Mucosa of gallbladder (tissue), 1 donor: ENCODE results near the gene AAK1. TPM values are rescaled to one million over a fixed set of nuclear protein-coding genes. Genes with fewer than 3 reads are reported as not detected.
"Not testable (repeated sequence)": the region's sequence is repeated elsewhere in the genome, so short reads cannot be mapped to it uniquely, and the experiment has no call there.

Experiments used
- DNase-seq: peaks from one replicate; pipeline ENCODE4 v3.0.0-alpha.2; 2020; ENCODE audit warnings: low spot score
- total RNA-seq: library from RNA; stranded (reverse); gene quantifications from one replicate; pipeline ENCODE4 v1.2.1, GENCODE V29; 2021
- donor health status: DM: no; HTN: no; CAD: no.

Gene AAK1
- total RNA-seq, 1 donor from 2014 or later: 83.4 TPM

DNA sequence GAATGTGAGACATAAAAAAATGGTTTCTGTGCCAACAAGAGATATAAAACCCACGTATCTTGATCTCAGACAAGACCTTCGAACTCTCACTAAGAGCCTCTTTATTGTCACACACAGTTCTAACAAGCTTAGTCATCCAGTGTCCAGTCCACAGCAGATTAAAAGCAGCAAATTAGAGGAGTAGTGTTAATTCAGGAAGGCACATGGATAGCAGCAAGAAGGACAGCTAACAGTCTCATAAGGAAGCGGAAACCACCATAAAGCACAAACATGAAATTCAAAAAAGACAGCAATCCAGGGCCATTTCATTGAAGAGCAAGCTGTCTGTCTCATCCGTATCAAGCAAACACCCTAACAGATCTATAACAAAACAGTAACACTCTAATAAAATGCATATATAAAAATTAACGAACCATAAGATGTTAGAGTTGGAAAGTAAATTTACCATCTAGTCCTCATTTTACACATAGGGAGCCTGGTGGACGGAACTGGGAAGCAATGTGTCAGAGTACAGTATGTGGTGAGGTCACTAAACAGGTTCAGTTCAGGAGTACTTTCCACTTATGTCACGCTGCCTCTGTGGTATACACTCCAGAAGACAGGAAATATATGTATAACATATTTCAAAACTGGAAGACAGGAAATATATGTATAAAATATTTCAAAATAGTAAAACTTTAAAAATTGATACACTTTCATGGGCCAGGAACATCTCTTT, 18.3 kb downstream of the AAK1 start:
- no peak for DNase-seq

DNA sequence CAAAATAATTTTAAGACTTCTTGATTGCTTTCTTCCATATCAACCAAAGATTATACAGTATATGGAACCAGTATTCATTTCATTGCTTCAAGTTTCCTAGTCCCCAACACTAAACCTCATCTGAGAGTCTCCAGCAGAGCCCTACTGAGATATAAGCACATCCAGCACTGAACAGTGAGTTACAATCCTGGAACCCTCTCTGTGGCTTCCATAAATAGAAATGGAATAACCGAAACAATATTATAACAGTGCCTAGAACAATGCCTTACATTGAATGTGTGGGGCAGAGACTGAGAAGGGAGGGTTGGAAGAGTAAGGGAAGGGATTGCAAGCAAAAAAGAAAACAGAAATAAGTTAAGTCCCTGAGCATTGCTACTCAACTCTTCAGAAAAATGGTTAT, 18.9 kb downstream of the AAK1 start:
- DNase-seq: no peak

DNA sequence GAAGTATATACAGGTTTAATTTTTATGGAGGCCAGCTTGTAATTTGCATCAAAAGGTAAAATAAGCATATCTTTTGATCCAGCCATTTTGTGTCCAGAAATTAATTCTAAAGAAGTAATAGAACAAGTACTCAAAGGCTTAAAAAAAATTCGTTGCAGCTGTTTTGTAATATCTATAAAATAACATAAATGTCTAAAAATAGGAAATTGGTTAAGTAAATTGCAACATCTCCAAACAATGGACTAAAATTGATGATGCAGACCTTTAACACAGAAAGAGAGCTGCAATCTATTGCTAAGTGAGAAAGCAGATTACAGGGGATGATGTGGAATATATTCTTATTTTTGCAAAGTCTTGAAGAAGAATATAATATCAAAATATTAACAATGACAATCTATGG, 19.4 kb downstream of the AAK1 start:
- no peak for DNase-seq

DNA sequence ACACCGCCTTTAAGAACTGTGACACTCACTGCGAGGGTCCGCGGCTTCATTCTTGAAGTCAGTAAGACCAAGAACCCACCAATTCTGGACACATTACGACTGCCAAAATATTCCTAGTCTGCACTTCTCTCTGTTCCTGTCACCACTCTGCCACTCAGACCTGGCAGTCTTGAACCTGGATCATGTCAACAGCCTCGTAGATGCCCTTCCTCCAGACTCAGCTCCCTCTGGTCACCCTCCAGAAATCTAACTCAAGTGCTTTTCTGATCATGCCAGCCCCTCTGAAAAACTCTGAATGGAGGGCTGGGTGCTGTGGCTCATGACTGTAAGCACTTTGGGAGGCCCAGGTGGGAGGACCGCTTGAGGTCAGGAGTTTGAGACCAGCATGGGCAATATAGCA, 20.3 kb downstream of the AAK1 start:
- DNase-seq: no peak

GRCh38 chr2:69622805-69623204, 20.7 kb downstream of the AAK1 start:
- not testable (repeated sequence) for DNase-seq

DNA sequence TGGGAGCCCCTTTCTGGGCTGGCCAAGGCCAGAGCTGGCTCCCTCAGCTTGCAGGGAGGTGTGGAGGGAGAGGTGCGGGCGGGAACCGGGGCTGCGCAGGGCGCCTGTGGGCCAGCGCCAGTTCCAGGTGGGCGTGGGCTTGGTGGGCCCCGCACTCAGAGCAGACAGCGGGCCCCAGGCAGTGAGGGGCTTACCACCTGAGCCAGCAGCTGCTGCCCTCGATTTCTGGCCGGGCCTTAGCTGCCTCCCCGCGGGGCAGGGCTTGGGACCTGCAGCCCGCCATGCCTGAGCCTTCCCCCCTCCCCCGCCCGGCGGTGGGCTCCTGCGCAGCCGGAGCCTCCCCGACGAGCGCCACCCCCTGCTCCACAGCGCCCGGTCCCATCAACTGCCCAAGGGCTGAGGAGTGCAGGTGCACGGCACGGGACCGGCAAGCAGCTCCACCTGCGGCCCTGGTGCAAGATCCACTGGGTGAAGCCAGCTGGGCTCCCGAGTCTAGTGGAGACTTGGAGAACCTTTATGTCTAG, 21.5 kb downstream of the AAK1 start:
- DNase-seq: not testable (repeated sequence)

GRCh38 chr2:69621440-69621839, 22.1 kb downstream of the AAK1 start:
- no peak for DNase-seq

DNA sequence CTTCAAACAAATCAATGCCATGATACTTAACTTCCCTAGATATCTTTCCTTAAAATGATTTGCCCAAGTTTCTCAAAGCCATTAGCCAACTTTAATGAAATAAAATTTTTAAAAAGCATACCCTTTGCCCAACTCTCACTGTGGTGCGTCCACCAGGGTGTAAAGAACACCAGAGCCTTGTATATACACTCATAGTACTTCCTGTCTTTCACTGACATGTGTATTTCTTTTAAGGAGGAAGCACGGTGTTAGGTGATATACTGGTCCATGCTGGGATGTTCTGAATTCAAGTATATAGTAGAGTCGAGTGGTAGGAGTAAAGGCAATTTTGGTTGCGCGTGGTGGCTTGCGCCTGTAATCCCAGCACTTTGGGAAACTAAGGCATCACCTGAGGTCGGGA, 22.7 kb downstream of the AAK1 start:
- DNase-seq: no peak

DNA sequence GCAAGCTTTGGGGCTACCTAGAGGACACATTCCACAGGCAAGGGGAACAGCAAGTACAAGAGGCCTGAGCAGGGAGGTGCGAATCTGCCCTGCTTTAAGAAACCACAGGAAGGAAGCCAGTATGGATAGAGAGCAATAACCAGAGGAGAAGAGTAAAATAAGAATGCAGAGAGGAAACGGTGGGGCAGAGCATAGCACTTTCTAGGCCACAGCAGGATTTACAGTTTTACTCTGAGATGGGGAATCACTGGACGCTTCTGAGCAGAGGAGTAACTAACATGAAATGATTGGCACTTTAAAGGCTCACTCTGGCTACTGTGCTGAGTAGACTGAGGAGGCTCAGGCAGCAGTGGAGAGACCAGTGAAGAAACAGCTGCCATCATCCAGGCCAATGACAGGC, 23.8 kb downstream of the AAK1 start:
- DNase-seq: no peak

GRCh38 chr2:69618362-69618761, 25.2 kb downstream of the AAK1 start:
- no peak for DNase-seq

GRCh38 chr2:69617744-69618143, 25.8 kb downstream of the AAK1 start:
- no peak for DNase-seq

DNA sequence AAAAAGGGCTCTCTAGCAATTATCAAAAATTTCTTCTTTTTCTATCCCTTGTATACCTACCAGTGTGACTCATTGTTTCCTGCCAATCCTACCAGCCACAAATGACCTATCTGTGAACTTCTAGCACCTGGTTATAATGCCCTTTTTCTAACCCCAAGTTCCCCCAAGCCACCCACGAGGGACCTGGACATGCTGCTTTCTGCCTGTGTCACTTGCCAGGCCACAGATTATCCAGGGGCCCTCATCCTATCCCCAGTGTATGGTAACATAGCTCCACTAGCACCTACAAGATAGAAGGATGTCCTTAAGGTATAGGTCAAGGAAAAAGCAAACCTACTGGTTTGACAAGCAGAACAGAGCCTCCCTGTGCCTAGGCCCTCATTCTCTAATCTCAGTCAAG, 26.8 kb downstream of the AAK1 start:
- DNase-seq: no peak

- no peak for DNase-seq
Observed at GRCh38 chr2:69615969-69616368, 27.6 kb downstream of the AAK1 start.

- no peak for DNase-seq
Observed at GRCh38 chr2:69615078-69615625, 28.4 kb downstream of the AAK1 start.

DNA sequence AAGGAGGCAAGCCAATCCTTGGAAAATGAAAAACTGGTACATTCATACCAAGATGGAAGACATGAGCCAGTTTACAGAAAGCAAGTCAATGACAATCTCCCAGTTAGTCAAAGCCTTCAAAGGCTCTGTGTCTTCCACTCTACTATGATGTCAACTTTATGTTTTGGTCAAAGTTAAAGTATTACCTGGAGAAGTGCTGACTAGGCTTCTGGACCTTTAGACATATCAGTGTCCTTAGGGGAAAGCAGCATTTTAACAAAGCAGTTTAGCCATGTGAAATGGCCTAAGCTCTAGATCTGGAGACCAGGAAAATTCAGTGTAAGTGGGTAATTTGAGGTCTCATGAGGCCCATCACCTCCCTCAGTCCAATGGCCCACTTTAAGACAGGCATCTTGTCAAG, 30.8 kb downstream of the AAK1 start:
- no peak for DNase-seq

DNA sequence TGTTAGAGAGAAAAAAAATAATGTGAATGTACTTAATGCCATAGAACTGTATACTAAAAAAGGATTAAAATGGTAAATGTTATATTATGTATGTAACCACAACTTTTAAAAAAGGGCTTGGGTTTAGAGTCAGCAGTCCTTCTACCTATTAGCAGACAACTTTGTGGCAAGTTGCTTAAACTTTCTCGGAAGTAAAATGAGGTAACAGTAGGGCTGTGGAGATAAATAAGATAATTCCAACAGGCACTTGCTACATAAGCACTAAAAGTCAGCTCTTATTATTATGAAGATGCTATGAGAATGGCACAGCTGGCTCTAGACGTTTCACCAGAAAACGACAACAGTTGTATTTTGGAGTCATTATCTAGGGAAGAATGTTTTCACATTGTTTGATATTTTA, 31.3 kb downstream of the AAK1 start:
- DNase-seq: no peak

DNA sequence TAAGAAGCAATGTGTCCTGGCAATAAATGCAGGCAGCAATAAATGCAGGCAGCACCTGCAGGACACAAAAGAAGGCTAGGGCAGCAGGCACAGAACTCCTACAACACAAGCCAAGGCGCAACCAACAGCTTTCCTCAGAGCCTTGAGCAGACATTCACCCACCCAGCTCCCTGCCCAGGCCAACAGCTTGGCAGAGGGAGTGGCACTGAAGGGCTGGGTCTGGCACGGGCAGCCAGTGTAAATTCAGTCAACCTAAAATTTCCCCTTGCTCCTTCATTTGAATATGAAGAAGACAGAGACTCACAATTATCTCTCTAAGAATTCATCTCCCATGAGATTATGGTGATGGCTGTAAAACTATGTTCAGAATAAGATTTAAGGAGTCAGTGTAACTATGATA, 35.4 kb downstream of the AAK1 start:
- no peak for DNase-seq

DNA sequence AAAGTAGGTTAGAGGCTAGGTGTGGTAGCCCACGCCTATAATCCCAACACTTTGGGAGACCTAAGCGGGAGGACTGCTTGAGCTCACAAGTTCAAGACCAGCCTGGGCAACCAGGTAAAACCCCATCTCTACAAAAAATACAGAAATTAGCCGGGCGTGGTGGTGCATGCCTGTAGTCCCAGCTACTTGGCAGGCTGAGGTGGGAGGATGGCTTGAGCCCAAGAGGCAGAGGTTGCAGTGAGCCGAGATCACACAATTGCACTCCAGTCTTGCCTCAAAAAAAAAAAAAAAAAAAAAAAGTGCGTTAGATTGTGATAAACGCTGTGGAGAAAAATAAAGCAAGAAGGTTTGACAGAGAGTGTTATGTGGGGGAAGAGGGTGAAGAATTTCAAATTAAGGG, 36.8 kb downstream of the AAK1 start:
- not testable (repeated sequence) for DNase-seq

DNA sequence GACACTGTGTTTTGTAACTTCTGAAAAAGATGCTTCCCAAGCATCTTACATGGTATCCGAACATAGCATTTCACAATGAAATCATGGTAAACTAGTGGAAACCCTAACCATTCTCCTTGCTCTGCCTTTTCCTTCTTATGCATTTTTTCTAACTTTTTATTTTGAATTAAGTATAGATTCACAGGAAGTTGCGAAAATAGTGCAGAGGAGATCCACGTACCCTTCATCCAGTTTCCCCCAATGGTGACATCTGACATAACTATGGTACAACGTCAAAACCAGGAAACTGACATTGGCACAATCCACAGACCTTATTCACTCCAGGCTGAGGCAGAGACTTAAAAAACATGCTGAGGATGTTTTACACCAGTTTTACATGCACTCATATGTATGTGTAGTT, 38.3 kb downstream of the AAK1 start:
- no peak for DNase-seq

DNA sequence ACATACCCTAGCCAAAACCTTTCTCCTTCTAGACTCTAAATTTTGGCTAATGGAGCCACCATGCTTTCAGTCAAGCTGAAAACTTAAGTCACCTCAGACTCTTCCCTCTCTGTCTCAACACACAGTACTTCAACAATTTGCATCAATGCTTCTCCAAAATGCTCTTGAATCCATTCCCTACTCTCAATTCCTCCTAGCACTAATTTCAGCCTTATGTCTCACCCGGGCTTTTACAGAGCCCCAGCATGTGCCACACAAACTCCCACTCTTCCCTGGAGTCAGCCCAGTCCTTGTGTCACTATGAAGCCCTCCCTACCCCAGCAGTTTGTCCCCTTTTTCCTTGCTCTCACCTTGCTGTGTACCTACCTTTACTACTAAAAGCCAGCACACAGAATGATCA, 38.7 kb downstream of the AAK1 start:
- DNase-seq: no peak

DNA sequence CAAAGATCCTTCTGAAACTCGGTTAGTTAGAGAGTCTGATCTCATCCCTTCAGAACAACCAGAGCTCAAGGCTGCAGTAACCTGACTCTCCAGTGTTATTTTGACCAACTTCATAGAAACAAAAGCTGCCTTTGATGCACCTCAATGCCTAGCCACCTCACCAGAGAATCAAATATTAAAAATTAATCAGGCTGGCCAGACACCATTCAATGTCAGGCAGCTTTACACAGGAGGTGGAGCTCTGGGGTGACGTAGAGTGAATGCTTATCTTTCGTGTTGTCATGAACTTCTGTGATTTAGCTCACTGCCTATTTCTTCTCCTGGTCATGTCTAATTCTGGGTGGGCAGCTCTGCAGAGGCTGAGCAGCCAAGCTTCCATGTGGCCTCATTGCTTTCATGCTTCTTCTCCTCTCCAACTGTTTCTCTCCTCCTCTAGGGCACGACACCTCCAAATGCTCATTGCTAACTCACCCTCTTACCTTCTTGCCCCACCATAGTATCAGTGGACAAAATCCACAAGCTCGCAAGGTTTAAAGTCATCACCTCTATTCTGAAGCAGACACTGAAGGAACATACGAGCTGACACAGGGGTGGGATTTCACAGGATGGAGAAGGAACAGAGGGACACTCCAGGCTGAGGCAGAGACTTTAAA, 39.4 kb downstream of the AAK1 start:
- DNase-seq: peak; percentile 31

DNA sequence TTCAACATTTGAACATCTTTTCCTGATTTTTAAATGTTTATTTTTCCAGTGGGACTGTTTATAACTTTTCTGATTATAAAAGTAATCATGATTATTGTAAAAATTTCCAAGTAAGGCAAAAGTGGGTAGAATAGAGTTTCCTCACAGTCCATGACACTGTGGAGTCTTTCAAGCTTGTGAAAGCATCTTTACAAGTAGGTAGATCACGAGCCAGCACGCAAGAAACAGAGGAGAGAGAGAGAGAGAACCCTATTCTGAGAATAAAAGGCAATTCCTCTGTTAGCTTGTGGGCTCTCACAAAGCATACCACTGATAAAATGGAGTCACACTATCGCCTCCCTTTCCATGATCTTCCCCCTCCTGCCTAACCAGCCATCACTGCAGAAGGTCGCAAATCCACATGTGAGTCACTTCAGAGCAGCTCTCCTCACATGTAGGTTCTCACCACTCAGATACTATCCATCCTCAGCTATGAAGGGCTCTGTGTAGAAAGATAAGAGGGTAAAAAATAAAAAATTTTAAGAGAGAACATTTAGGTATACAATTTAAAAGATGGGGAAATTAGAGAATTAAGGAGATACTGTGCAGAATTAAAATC, 40.3 kb downstream of the AAK1 start:
- DNase-seq: no peak

DNA sequence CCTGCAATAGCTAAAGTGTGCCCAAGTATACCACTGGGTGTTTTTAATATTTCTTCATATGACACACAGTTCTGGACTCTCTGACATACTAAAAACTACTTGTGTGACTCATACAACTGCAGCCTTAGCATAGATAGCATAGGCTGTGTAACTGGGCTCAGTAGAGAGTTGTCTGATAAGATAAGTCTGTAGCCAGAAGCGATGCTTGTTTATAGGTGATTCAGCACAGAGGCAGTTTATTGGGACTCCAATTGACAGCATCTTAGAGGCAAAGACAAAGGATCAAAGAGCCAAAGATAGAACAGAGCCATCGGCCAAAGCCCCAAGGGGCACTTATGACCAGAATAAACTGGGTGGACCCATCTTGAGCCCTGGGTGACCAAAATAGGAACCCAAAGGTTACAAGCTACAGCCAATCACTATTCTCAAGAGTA, 42.3 kb downstream of the AAK1 start:
- no peak for DNase-seq
